AG04449 (cell line): ENCODE measurements around the gene FCN2.

Source experiments
- CTCF ChIA-PET: fragments of 350-600 bp; formaldehyde crosslinking; extraction: SDS; loops from one replicate; lab custom pipeline; 2021; ENCODE audit warnings: antibody characterized with exemption; lab: Yijun Ruan, JAX
- POLR2A ChIA-PET: fragments of 400-600, 350-600 bp; formaldehyde crosslinking; extraction: SDS; loops from one replicate; lab custom pipeline; 2020; ENCODE audit warnings: antibody characterized with exemption, inconsistent platforms; lab: Yijun Ruan, JAX
- DNase-seq: peaks from one replicate; pipeline ENCODE4 v3.0.0-alpha.2; 2010; ENCODE audit warnings: low read depth, low spot score
- H3K4me3 ChIP-seq: 2 replicates; pipeline ENCODE4 v1.5.1; 2011; ENCODE audit warnings: low read depth, mild to moderate bottlenecking, control low read depth, low read length
- CTCF ChIP-seq: IDR thresholded peaks from one replicate; pipeline ENCODE4 v1.5.1; 2011; ENCODE audit warnings: mild to moderate bottlenecking, moderate library complexity, low read length, control low read depth, inconsistent platforms; ENCODE audit not compliant: insufficient read depth; ENCODE audit errors: missing control alignments

Gene FCN2

GRCh38 chr9:134879664-134880483 is 736 bp upstream of the FCN2 start:
- TF ChIP-seq CTCF: no peak
- DNase-seq: no peak
- no peak overlapping the region for H3K4me3 ChIP-seq
- ChIA-PET CTCF (no interaction called here), POLR2A (no interaction called here)

- CTCF ChIA-PET: no interaction called here
- H3K4me3 ChIP-seq: no peak overlapping the region
- POLR2A ChIA-PET: no interaction called here
- no peak for DNase-seq
- no peak for TF ChIP-seq CTCF
Measured at GRCh38 chr9:134881313-134881670, 682 bp downstream of the FCN2 start.

- CTCF ChIA-PET: no interaction called here
- no peak overlapping the region for H3K4me3 ChIP-seq
- no peak for TF ChIP-seq CTCF
- POLR2A ChIA-PET: no interaction called here
- no peak for DNase-seq
Measured at GRCh38 chr9:134882204-134882785, 1.7 kb downstream of the FCN2 start.

- H3K4me3 ChIP-seq: no peak overlapping the region
- POLR2A ChIA-PET: no interaction called here
- no peak for TF ChIP-seq CTCF
- no peak for DNase-seq
- CTCF ChIA-PET: no interaction called here
Measured at GRCh38 chr9:134883040-134883782, 2.6 kb downstream of the FCN2 start.

GRCh38 chr9:134884492-134884891 is 3.9 kb downstream of the FCN2 start:
- no peak for TF ChIP-seq CTCF
- no peak overlapping the region for H3K4me3 ChIP-seq
- ChIA-PET POLR2A (no interaction called here), CTCF (no interaction called here)
- no peak for DNase-seq
